ENCODE data around the gene ADAMTSL3. TPM values are rescaled to one million over a fixed set of nuclear protein-coding genes. Genes with fewer than 3 reads are reported as not detected.

The ADAMTSL3 gene
- total and polyA plus RNA-seq, 11 donors, result 1.3 to 13.2 (median 7.3) TPM

DNA sequence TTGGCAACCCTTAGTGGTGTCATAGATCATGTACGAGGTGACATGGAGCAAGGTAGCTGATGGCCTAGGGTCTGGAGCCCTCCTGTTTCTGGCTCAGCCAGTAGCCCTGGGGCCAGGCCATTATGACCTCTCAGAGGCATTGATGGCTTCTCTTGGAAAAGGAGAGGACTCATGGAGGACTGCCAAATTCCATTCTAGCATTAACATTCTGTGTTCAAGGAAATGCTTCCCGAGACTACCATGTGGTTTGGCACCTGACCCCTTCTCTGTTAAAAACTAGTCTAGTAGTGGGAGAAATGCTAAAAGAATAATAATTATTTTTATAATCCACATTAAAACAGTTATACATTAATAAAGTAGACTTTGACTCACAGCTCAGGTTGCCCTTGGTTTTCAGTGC lies 40.2 kb upstream of the ADAMTSL3 start:
- no peak overlapping the region for H3K4me3 ChIP-seq
- WGBS, 4 donors, result 49 to 54% (median 51%) methylated on average over 2 of the region's 2 CpGs
- H3K27ac ChIP-seq, result no peak overlapping the region
- TF ChIP-seq POLR2A (IDR thresholded peaks at IDR 0.05), result no peak
- TF ChIP-seq CTCF (IDR thresholded peaks at IDR 0.05), result no peak
- ATAC-seq, result no peak
- no peaks in the 10 kb centered on the region for H3K27me3 ChIP-seq
- no peaks in the 10 kb centered on the region for H3K4me1 ChIP-seq
- H3K9me3 ChIP-seq, result no peaks in the 10 kb centered on the region
- no peaks in the 10 kb centered on the region for H3K36me3 ChIP-seq
- peak in 1 of 5 donors; percentile 16 for DNase-seq
- intact Hi-C loops (cut with DNase I), result no loop called here

- WGBS, 4 donors, result 77 to 91% (median 81%) methylated on average over 1 of the region's 1 CpG
Measured at GRCh38 chr15:83616840-83617239, 37.1 kb upstream of the ADAMTSL3 start.

DNA sequence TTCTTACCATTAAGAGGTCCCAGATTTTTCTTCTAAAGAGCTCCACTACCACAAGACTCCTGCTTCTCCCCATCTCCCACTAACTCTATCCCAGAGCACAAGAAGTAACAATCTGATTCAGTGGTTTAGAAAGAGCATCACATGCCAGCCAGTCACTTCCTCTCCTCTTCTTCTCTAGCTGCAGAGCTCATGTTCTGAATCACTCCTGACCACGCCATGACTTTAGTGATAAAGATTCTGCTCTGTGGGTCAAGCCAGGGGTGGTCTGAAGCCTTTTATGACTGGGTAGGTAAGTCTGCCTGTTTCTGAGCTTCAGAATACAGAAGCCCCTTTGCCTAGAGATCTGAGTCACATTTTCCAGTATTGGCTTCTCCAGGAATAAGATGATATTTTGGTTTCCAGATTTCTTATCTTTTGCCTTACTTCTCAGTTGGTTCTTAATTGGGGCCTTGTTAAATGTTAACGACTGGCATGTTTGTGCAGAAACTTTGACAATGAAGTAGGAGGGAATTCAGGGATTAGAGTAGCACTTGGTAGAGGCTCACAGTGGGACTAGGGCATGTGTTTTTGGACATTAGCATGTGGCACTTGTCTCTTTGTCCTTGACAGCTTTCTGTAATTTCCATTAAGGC lies 27.6 kb upstream of the ADAMTSL3 start:
- TF ChIP-seq POLR2A (IDR thresholded peaks at IDR 0.05) (no peak), CTCF (IDR thresholded peaks at IDR 0.05) (no peak)
- no peaks in the 10 kb centered on the region for H3K4me1 ChIP-seq
- H3K9me3 ChIP-seq, result no peaks in the 10 kb centered on the region
- H3K36me3 ChIP-seq, result no peaks in the 10 kb centered on the region
- H3K27ac ChIP-seq, result no peak overlapping the region
- DNase-seq (no peak), ATAC-seq (no peak)
- H3K27me3 ChIP-seq, result no peaks in the 10 kb centered on the region
- intact Hi-C loops (cut with DNase I), result no loop called here
- 76 to 86% (median 77%) methylated on average over 2 of the region's 2 CpGs for WGBS, 4 donors
- no peak overlapping the region for H3K4me3 ChIP-seq

More at GRCh38 chr15:83616840-83617239, 37.1 kb upstream of the ADAMTSL3 start:
- DNase-seq (no peak), ATAC-seq (no peak)
- no peaks in the 10 kb centered on the region for H3K27me3 ChIP-seq
- no peak for TF ChIP-seq CTCF (IDR thresholded peaks at IDR 0.05)
- TF ChIP-seq POLR2A (IDR thresholded peaks at IDR 0.05), result no peak
- H3K4me1 ChIP-seq, result no peaks in the 10 kb centered on the region
- no peaks in the 10 kb centered on the region for H3K36me3 ChIP-seq
- no peak overlapping the region for H3K27ac ChIP-seq
- H3K4me3 ChIP-seq, result no peak overlapping the region
- intact Hi-C loops (cut with DNase I), result no loop called here
- H3K9me3 ChIP-seq, result peaks cover 0 to 14% (median 0%) of the 10 kb centered on the region in 12 donors

DNA sequence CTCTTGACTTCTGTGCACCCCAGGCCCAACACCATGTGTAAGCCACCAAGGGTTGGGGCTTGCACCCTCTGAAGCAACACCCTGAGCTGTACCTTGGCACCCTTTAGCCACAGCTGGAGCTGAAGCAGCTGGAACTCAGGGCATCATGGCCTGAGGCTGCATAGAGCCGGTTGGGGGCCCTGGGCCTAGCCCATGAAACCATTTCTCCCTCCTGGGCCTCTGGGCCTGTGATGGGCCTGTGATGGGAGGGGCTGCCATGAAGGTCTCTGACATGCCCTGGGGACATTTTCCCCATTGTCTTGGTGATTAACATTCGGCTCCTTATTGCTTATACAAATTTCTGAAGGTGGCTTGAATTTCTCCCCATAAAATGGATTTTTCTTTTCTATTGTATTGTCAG lies 22.4 kb upstream of the ADAMTSL3 start:
- DNase-seq, result no peak
- no peak overlapping the region for H3K27ac ChIP-seq
- intact Hi-C loops (cut with DNase I), result no loop called here
- no peaks in the 10 kb centered on the region for H3K9me3 ChIP-seq
- TF ChIP-seq POLR2A (IDR thresholded peaks at IDR 0.05), result no peak
- no peak for TF ChIP-seq CTCF (IDR thresholded peaks at IDR 0.05)
- no peaks in the 10 kb centered on the region for H3K4me1 ChIP-seq
- ATAC-seq, result no peak
- no peak overlapping the region for H3K4me3 ChIP-seq
- H3K27me3 ChIP-seq, result no peaks in the 10 kb centered on the region
- H3K36me3 ChIP-seq, result no peaks in the 10 kb centered on the region
- WGBS, 4 donors, result 78 to 93% (median 92%) methylated on average over 2 of the region's 2 CpGs

Measured in heart left ventricle (tissue), 16 donors.